K562 (cell line): ENCODE data around the gene CCDC61. TPM values are rescaled to one million over a fixed set of nuclear protein-coding genes. Genes with fewer than 3 reads are reported as not detected.

Source experiments
- ATAC-seq: fragments of 200-7000 bp; cut with Tn5 transposase; 3 replicates; pipeline ENCODE4 v1.9.1; 2020; ENCODE audit warnings: moderate library complexity
- BruUV-seq: library from RNA; stranded (reverse); fragments of 400-500 nt; replicated peaks from 2 replicates; lab custom pipeline; 2021; lab: Mats Ljungman, UMichigan
- CTCF ChIA-PET: fragments of 300-600 bp; formaldehyde crosslinking; extraction: SDS; loops from one replicate; lab custom pipeline; 2021; ENCODE audit warnings: low intra/inter-chr PET ratio; lab: Yijun Ruan, JAX
- POLR2A ChIA-PET: fragments of 300-600, 350-650 bp; sonication (Branson Sonifier 250); formaldehyde crosslinking; extraction: SDS; loops from one replicate; lab custom pipeline; 2021; ENCODE audit warnings: antibody characterized with exemption, inconsistent platforms; lab: Yijun Ruan, JAX
- DNase-seq, 4 experiments: peaks; one replicate each; pipeline versions ENCODE4 v3.0.0 to v3.0.0-alpha.2; 2011 to 2018; ENCODE audit warnings: low spot score in 3 of 4, mixed read lengths in 3 of 4; ENCODE audit errors: extremely low read depth in 1 of 4
- FAIRE-seq: peaks from 2 replicates; lab custom pipeline; 2011; peaks lifted over from hg19 to GRCh38; lab: Jason Lieb, UNC
- H2AFZ ChIP-seq: 2 replicates; pipeline ENCODE4 v1.6.0; 2011; ENCODE audit warnings: low read depth, low read length, control low read depth, inconsistent platforms
- H3K27ac ChIP-seq: fragments of 200-600 bp; 3 replicates; pipeline ENCODE4 v1.8.0; 2011; ENCODE audit warnings: low read depth, mild to moderate bottlenecking, control low read depth, inconsistent platforms, low read length, moderate library complexity, mixed read lengths; ENCODE audit errors: extremely low read depth
- H3K27me3 ChIP-seq, 2 experiments: fragments of 300-600 bp in 1 of 2; 2 replicates in 1 of 2; 3 replicates in 1 of 2; pipeline versions ENCODE4 v1.6.0 to v1.8.0; 2011; ENCODE audit warnings: inconsistent platforms in 2 of 2, low read length in 2 of 2, mild to moderate bottlenecking in 1 of 2, mixed read lengths in 1 of 2, moderate library complexity in 1 of 2; ENCODE audit not compliant: control insufficient read depth in 2 of 2, insufficient read depth in 2 of 2
- H3K36me3 ChIP-seq: fragments of 300-600 bp; 3 replicates; pipeline ENCODE4 v1.8.0; 2011; ENCODE audit warnings: mild to moderate bottlenecking, low read length, inconsistent platforms; ENCODE audit not compliant: control insufficient read depth, insufficient read depth
- H3K4me1 ChIP-seq, 2 experiments: fragments of 200-600 bp in 1 of 2; replicated peaks in 1 of 2; 2 replicates in 1 of 2; 3 replicates in 1 of 2; pipeline versions ENCODE4 v1.5.1 to v1.8.0; 2011; ENCODE audit warnings: inconsistent platforms in 2 of 2, low read length in 2 of 2, mild to moderate bottlenecking in 1 of 2, mixed read lengths in 1 of 2, moderate library complexity in 1 of 2; ENCODE audit not compliant: control insufficient read depth in 2 of 2, insufficient read depth in 2 of 2
- H3K4me2 ChIP-seq: 2 replicates; pipeline ENCODE4 v1.6.1; 2011; ENCODE audit warnings: low read length, control low read depth, inconsistent platforms, mixed read lengths; ENCODE audit not compliant: insufficient read depth
- H3K4me3 ChIP-seq: fragments of 200-600 bp; sonication (generic), shearing (Covaris generic); 2 replicates; pipeline ENCODE4 v1.5.1; 2016; ENCODE audit warnings: control low read depth, inconsistent platforms
- H3K79me2 ChIP-seq: fragments of 200-600 bp; 3 replicates; pipeline ENCODE4 v1.8.0; 2011; ENCODE audit warnings: low read length, inconsistent platforms; ENCODE audit not compliant: control insufficient read depth, insufficient read depth
- H3K9ac ChIP-seq, 2 experiments: 2 replicates each; pipeline versions ENCODE4 v1.6.0 to v1.6.1; 2011; ENCODE audit warnings: low read depth in 2 of 2, low read length in 2 of 2, control low read depth in 1 of 2, inconsistent platforms in 1 of 2, mild to moderate bottlenecking in 1 of 2, mixed read lengths in 1 of 2; ENCODE audit not compliant: insufficient read depth in 1 of 2
- H3K9me1 ChIP-seq: one replicate; pipeline ENCODE4 v1.6.0; 2011; ENCODE audit warnings: inconsistent platforms, mild to moderate bottlenecking, low read length, moderate library complexity; ENCODE audit not compliant: control insufficient read depth, insufficient read depth
- H3K9me3 ChIP-seq: replicated peaks from 2 replicates; pipeline ENCODE4 v1.5.1; 2011; ENCODE audit warnings: low read depth, low read length, inconsistent platforms; ENCODE audit not compliant: control insufficient read depth, insufficient read depth
- H4K20me1 ChIP-seq: replicated peaks from 2 replicates; pipeline ENCODE4 v1.6.1; 2011; ENCODE audit warnings: low read length, inconsistent platforms, mixed read lengths; ENCODE audit not compliant: control insufficient read depth, insufficient read depth
- ADNP ChIP-seq: fragments of 200-800 bp; sonication (Bioruptor generic); IDR thresholded peaks from 2 replicates; pipeline ENCODE4 v1.6.1; 2016; ENCODE audit warnings: missing genetic modification characterization, missing compliant biosample characterization
- BCOR ChIP-seq: fragments of 450-650 bp; IDR thresholded peaks from 2 replicates; pipeline ENCODE4 v1.6.1; 2016
- GABPB1 ChIP-seq: sonication (generic); formaldehyde crosslinking; IDR thresholded peaks from 2 replicates; pipeline ENCODE4 v1.8.0; 2022; ENCODE audit warnings: mild to moderate bottlenecking, missing genetic modification reagents
- KDM1A ChIP-seq, 2 experiments: fragments of 450-650 bp; IDR thresholded peaks; 2 replicates each; pipeline ENCODE4 v1.6.1; 2016; ENCODE audit warnings: mild to moderate bottlenecking in 2 of 2
- MAX ChIP-seq: sonication (generic); formaldehyde crosslinking; IDR thresholded peaks from 2 replicates; pipeline ENCODE4 v1.9.0; 2022; ENCODE audit warnings: mild to moderate bottlenecking, missing genetic modification reagents
- NCOA6 ChIP-seq: fragments of 450-650 bp; IDR thresholded peaks from 2 replicates; pipeline ENCODE4 v1.6.1; 2017; ENCODE audit warnings: mild to moderate bottlenecking
- POU5F1 ChIP-seq: fragments of 150-350 bp; IDR thresholded peaks from 2 replicates; pipeline ENCODE4 v1.6.1; 2014; ENCODE audit warnings: borderline replicate concordance, low read length, low read depth, mild to moderate bottlenecking; ENCODE audit not compliant: partially characterized antibody
- PREB ChIP-seq: sonication (generic); formaldehyde crosslinking; IDR thresholded peaks from 2 replicates; pipeline ENCODE4 v1.8.1; 2023; ENCODE audit warnings: mild to moderate bottlenecking, missing genetic modification reagents
- RBM25 ChIP-seq: fragments of 200-400 bp; formaldehyde crosslinking; IDR thresholded peaks from 2 replicates; pipeline ENCODE4 v1.6.1; 2018; ENCODE audit warnings: low read length, low read depth, moderate library complexity; ENCODE audit not compliant: severe bottlenecking
- SMAD3 ChIP-seq: fragments of 450-650 bp; formaldehyde crosslinking; conservative IDR thresholded peaks from 2 replicates; pipeline ENCODE4 v1.4.0; 2020; ENCODE audit warnings: mild to moderate bottlenecking
- ZBTB1 ChIP-seq: sonication (generic); formaldehyde crosslinking; IDR thresholded peaks from 2 replicates; pipeline ENCODE4 v1.8.1; 2023; ENCODE audit warnings: missing genetic modification reagents, low read depth, mild to moderate bottlenecking, borderline replicate concordance
- ZFP1 ChIP-seq: fragments of 450-650 bp; formaldehyde crosslinking; IDR thresholded peaks from 2 replicates; pipeline ENCODE4 v1.4.0; 2020; ENCODE audit warnings: mild to moderate bottlenecking, mixed read lengths
- WGBS: fragments of 100-300 bp; shearing (Covaris generic); methylation state at CpG from one replicate; pipeline ENCODE4 v1.1.6; 2016; ENCODE audit warnings: low coverage, mixed read lengths; ENCODE audit not compliant: insufficient coverage; ENCODE audit errors: missing lambda C conversion rate; 5-methylcytosine and 5-hydroxymethylcytosine counted together
- in situ Hi-C: fragments of 300-500 bp; cut with MboI; formaldehyde crosslinking; loops from 4 replicates; pipeline ENCODE4 v1.15.0; 2018; ENCODE audit warnings: inconsistent platforms, mixed read lengths
- intact Hi-C: fragments of 100-400 bp; cut with micrococcal nuclease; formaldehyde crosslinking; loops from 2 replicates; pipeline ENCODE4 v1.14.2; 2022
- polyA plus RNA-seq, 8 experiments: library from polyadenylated mRNA; depleted of rRNA in 4 of 8; stranded (reverse) in 5 of 8; unstranded in 3 of 8; fragments of >200 nt; fragmentation: Nextera tagmentation in 2 of 8; fragmentation: Illumina TruSeq in 1 of 8; extraction: Ambion mirVana in 2 of 8; extraction: Trizol in 1 of 8; gene quantifications; 2 replicates each; pipeline versions ENCODE4 v1.2.1 to v1.2.3, GENCODE V29; 2011 to 2014; ENCODE audit warnings: inconsistent platforms in 1 of 8, missing spikeins in 1 of 8
- total RNA-seq, 7 experiments: library from RNA; depleted of rRNA in 6 of 7; stranded (reverse); fragments of >200 nt in 6 of 7; fragmentation: Illumina TruSeq in 2 of 7; extraction: Trizol in 2 of 7; gene quantifications; 2 replicates each; pipeline versions ENCODE4 v1.2.1 to v1.2.3, GENCODE V29; 2011 to 2021; ENCODE audit warnings: low replicate concordance in 1 of 7

CCDC61 gene
- total and polyA plus RNA-seq, 9 of the 15 experiments (the other 6 are each of a cell fraction or from before 2014, with no cell fraction given) = 0.07 to 27.0 (median 10.3) TPM

GRCh38 chr19:46002678-46003275 is 7.5 kb downstream of the CCDC61 start:
- Histone ChIP-seq H3K36me3 (peaks cover 3% of the 10 kb centered on the region; the same call in 1 of the 3 replicates), H3K9me3 (no peaks in the 10 kb centered on the region), H3K4me2 (no peak overlapping the region), H3K4me3 (no peak overlapping the region), H2AFZ (no peak overlapping the region), H3K9ac (peak overlapping the region in 1 of 2 experiments; percentile 71; a peak in 1 of 4 replicates), H3K4me1 (peaks cover 13 to 28% of the 10 kb centered on the region in 2 experiments; a peak in 4 of 5 replicates), H3K27ac (no peak overlapping the region), H4K20me1 (peaks cover 17% of the 10 kb centered on the region), H3K79me2 (no peaks in the 10 kb centered on the region; the same call in 2 of the 3 replicates), H3K9me1 (no peaks in the 10 kb centered on the region), H3K27me3 (no peaks in the 10 kb centered on the region)
- FAIRE-seq (no peak), DNase-seq (no peak), ATAC-seq (no peak)
- intact Hi-C loops (no loop called here), in situ Hi-C loops (loop anchor here (10.0 kb wide), 1 partner anchor 198 kb away; no protein-coding TSS in a partner anchor)
- no TSS peak for BruUV-seq
- TF ChIP-seq NCOA6 (no peak), MAX (0 out of 2 replicates have a peak, but pooled peaks have one; percentile 19), RBM25 (peak; percentile 79), ZBTB1 (CRISPR knock-in tag) (no peak), POU5F1 (no peak), PREB (CRISPR knock-in tag) (no peak), ZFP1 (CRISPR knock-in tag) (no peak), SMAD3 (CRISPR knock-in tag) (no peak), KDM1A (IDR thresholded peaks at IDR 0.05) (peak in 1 of 2 experiments; percentile 29; a peak in 1 of 4 replicates), BCOR (peak; percentile 55; the same call in 1 of the 2 replicates), ADNP (tag) (0 out of 2 replicates have a peak, but pooled peaks have one; percentile 29), GABPB1 (no peak)
- POLR2A ChIA-PET = interaction anchor here (0.7 kb wide), 1 partner anchor 191 kb away, joined by 3 read pairs; no protein-coding TSS in a partner anchor
- CTCF ChIA-PET = no interaction called here
- WGBS = 91% methylated on average over 12 of the region's 15 CpGs
